ENCODE results near the gene TAF3. TPM values are rescaled to one million over a fixed set of nuclear protein-coding genes. Genes with fewer than 3 reads are reported as not detected.

Gene TAF3
- total RNA-seq, 4 donors from 2014 or later: 11.7 to 12.6 (median 12.4) TPM

DNA sequence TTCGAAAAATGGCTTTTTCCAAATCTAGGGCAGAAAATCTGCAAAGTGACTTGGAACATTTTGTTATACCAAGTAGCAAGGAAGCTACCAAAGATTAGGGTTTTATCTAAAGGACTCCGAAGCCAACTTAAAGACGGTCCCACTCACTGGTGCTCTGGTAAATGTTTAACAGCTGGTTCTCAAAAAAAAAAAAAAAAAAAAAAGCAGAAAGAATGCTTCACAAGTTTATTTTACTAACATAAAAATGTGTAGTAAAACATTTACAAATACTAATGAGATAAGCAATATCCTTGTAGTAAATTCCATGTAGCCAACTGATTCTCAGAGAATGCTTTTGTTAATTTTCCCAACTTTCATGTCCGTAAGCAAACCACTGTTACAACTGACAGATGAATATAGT is 38.4 kb downstream of the TAF3 start:
- peaks cover 0 to 13% (median 1%) of the 10 kb centered on the region in 4 donors for H3K4me1 ChIP-seq
- peaks cover 0 to 25% (median 3%) of the 10 kb centered on the region in 4 donors for H3K9me3 ChIP-seq
- peak overlapping the region in 1 of 4 donors; percentile 16 for H3K4me3 ChIP-seq
- TF ChIP-seq EP300 (IDR thresholded peaks at IDR 0.05) (no peak), POLR2A (IDR thresholded peaks at IDR 0.05) (no peak)
- TF ChIP-seq, protein P1, sequence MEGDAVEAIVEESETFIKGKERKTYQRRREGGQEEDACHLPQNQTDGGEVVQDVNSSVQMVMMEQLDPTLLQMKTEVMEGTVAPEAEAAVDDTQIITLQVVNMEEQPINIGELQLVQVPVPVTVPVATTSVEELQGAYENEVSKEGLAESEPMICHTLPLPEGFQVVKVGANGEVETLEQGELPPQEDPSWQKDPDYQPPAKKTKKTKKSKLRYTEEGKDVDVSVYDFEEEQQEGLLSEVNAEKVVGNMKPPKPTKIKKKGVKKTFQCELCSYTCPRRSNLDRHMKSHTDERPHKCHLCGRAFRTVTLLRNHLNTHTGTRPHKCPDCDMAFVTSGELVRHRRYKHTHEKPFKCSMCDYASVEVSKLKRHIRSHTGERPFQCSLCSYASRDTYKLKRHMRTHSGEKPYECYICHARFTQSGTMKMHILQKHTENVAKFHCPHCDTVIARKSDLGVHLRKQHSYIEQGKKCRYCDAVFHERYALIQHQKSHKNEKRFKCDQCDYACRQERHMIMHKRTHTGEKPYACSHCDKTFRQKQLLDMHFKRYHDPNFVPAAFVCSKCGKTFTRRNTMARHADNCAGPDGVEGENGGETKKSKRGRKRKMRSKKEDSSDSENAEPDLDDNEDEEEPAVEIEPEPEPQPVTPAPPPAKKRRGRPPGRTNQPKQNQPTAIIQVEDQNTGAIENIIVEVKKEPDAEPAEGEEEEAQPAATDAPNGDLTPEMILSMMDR (IDR thresholded peaks at IDR 0.05): no peak
- H3K27ac ChIP-seq: peak overlapping the region in 2 of 4 donors; percentile 5 to 68
- H3K27me3 ChIP-seq: no peaks in the 10 kb centered on the region
- no peaks in the 10 kb centered on the region for H3K36me3 ChIP-seq
- 33 to 59% methylated on average over 4 of the region's 4 CpGs for WGBS, 2 donors
- DNase-seq (ENCODE audit: low spot score in 2 of 2): no peak

DNA sequence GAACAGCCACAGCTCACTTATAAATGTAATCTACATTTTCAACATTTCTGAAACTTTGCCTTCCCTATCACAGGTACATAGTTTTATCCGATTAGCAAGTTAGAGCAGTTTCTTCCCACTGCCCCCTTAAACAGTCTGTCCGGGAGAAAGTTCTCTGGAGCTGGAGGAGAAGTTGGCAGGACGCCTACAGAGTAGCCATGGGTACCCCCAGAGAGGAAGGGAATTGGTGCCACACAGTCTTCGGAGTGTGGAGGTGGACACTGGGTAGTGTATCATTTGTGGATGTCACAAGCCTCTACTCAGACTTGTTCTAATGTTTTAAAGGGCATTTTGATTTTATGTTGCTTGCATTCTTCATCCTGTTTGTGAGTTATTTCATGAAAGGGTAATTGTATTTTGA is 39.0 kb downstream of the TAF3 start:
- Histone ChIP-seq H3K27me3 (no peaks in the 10 kb centered on the region), H3K4me3 (peak overlapping the region in 2 of 4 donors; percentile 2 to 16), H3K36me3 (peaks cover 0 to 4% (median 0%) of the 10 kb centered on the region in 3 donors), H3K4me1 (peaks cover 0 to 13% (median 1%) of the 10 kb centered on the region in 4 donors), H3K27ac (peak overlapping the region in 2 of 4 donors; percentile 5 to 68), H3K9me3 (peaks cover 0 to 30% (median 6%) of the 10 kb centered on the region in 4 donors)
- no peak for DNase-seq (ENCODE audit: low spot score in 2 of 2)
- 28% methylated on average over 4 of the region's 4 CpGs for WGBS, 2 donors
- TF ChIP-seq, protein P1 (IDR thresholded peaks at IDR 0.05): no peak
- TF ChIP-seq EP300 (IDR thresholded peaks at IDR 0.05) (no peak), POLR2A (IDR thresholded peaks at IDR 0.05) (no peak)

DNA sequence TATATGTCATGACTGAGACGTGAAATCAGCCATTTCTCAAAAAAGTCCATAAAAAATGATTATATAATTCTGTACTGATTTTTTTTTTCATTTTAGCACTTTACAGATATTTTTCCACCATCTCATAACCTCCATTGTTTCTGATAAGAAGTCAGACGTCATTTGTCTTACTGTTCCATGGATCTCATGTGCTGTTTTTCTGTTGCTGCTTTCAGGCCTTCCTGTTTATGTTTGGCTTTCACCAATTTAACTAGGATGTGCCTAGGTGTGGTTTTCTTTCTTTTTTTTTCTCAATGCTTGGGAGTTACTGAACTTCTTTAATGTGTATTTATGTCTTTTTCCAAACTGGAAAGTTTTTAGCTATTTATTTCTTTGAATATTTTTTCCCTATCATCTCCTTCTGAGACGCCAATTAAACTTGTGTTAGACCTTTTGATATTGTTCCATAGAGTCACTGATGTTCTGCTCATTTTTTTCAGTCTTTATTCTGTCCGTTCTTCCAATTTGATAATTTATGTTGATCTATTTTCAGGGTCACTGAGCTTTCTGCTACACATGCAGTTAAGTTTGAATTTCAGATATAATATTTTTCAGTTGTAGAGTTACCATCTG is 43.3 kb downstream of the TAF3 start:
- Histone ChIP-seq H3K36me3 (peaks cover 0 to 8% (median 0%) of the 10 kb centered on the region in 3 donors), H3K27ac (no peak overlapping the region), H3K4me1 (peaks cover 0 to 5% (median 1%) of the 10 kb centered on the region in 4 donors), H3K4me3 (no peak overlapping the region), H3K27me3 (no peaks in the 10 kb centered on the region), H3K9me3 (peaks cover 0 to 37% (median 7%) of the 10 kb centered on the region in 4 donors)
- DNase-seq (ENCODE audit: low spot score in 2 of 2): no peak
- TF ChIP-seq EP300 (IDR thresholded peaks at IDR 0.05) (no peak), POLR2A (IDR thresholded peaks at IDR 0.05) (no peak)
- TF ChIP-seq, protein P1 (IDR thresholded peaks at IDR 0.05): no peak
- WGBS, 2 donors: 93 to 97% methylated on average over 3 to 4 of the region's 4 CpGs

DNA sequence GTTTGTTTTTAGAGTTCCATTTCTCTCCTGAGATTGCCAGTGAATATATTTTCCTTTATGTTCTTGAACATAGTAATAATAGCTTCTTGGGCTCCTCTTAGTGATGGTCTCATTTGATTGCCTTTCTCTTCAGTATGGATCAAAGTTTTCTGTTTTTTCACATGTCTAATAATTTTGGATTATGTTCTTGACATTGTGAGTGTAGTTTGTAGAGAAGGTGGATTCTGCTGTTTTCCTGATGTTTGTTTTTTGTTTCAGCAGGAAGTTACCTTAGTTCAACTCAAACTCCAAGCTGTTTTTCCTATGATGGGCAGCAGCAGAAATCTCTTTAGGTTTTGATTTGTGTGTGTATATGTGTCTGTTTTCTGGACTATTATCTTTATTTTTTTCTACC is 43.8 kb downstream of the TAF3 start:
- H3K27me3 ChIP-seq: no peaks in the 10 kb centered on the region
- no peak overlapping the region for H3K4me3 ChIP-seq
- H3K36me3 ChIP-seq: peaks cover 0 to 8% (median 0%) of the 10 kb centered on the region in 3 donors
- peaks cover 0 to 5% (median under 1%) of the 10 kb centered on the region in 4 donors for H3K4me1 ChIP-seq
- no peak for TF ChIP-seq POLR2A (IDR thresholded peaks at IDR 0.05)
- no peak for TF ChIP-seq EP300 (IDR thresholded peaks at IDR 0.05)
- TF ChIP-seq, protein P1 (IDR thresholded peaks at IDR 0.05): no peak
- DNase-seq (ENCODE audit: low spot score in 2 of 2): no peak
- H3K27ac ChIP-seq: no peak overlapping the region
- peaks cover 0 to 37% (median 7%) of the 10 kb centered on the region in 4 donors for H3K9me3 ChIP-seq

DNA sequence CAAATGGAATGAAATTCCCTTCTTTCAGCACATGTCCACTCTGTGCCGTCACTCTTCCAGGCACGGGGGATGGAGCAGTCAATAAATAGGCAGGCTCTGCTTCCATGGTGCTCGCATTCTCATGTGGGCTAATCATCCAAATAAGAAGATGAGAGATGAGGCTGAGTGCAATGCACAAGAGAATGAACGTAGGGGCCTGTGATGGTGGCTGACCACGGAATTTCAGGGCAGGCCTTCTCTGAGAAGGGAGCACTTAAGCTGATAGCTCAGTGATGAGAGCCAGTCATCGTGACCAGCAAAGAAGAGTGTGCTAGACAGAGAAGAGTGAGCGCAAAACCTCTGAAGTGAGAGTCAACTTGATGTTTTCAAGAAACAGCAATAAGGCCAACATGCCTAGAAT is 47.9 kb downstream of the TAF3 start:
- Histone ChIP-seq H3K9me3 (peaks cover 0 to 18% (median 7%) of the 10 kb centered on the region in 4 donors), H3K27me3 (no peaks in the 10 kb centered on the region), H3K4me3 (no peak overlapping the region), H3K4me1 (no peaks in the 10 kb centered on the region), H3K27ac (no peak overlapping the region), H3K36me3 (peaks cover 0 to 8% (median 0%) of the 10 kb centered on the region in 3 donors)
- TF ChIP-seq, protein P1 (IDR thresholded peaks at IDR 0.05): no peak
- no peak for TF ChIP-seq POLR2A (IDR thresholded peaks at IDR 0.05)
- TF ChIP-seq EP300 (IDR thresholded peaks at IDR 0.05): no peak
- WGBS, 2 donors: 92% methylated on average over 7 of the region's 7 CpGs
- DNase-seq (ENCODE audit: low spot score in 2 of 2): no peak
